SIG-M5 (cell line): ENCODE measurements around the gene SUMO3.

Source experiments
- DNase-seq: peaks from one replicate; lab custom pipeline; 2025; lab: John Stamatoyannopoulos, UW

SUMO3 gene

DNA sequence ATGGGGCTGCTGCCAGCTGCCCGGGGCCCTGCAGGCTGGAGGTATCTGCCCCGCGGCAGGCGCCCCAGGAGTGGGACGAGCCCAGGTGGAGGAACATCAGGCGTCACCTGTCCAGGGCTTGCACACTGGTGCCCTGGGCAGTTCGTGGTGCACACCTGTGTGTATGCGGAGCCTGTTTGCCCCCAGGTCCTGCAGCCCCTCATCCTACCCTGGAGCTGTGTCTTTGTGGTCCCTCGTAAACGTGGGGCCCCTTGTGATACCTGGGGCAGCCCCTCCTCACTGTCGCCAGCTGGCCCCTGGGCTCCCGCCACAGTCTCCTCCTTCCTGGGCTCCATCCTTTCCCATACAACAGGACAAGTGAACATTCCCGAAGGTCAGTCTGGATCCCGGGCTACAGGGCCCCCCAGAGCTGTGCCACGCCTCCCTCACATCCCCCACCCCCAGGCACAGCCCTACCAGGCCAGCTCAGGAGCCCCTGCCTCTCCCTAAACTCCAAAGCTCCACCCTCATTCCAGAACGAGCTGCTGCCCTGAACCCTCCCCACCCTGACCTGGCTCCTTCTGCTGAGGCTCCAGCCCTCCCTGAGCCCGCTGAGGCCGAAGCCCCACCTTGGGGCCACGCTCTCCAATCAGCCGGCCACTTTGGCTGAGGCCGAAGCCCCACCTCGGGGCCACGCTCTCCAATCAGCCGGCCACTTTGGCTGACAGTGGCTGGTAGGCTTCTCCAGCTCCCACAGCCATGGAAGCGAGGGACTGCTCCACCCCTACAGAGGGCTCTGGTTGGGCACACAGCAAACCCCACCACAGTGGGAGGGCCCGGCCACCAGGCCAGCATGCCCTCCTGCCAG lies 58.9 kb downstream of the SUMO3 start:
- no peak for DNase-seq

DNA sequence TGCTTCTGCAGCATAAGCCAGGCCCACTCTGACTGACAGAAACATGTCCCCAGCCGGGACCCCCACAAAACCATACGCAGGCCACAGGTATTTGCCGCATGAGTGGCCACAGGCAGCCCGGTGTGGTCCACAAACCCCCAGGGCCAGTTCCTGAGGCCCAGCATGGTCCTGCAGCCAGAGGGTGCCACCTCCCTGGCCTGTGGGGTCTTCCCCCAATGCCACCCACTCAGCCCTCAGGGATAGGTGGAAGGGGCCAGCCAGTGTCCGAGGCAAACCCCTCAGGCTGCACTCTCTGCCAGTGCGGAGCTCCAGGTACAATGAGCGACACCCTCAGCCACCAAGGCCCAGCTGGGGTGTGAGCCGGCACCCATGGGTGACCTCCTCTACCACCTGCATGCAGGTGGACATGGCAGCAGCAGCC lies 59.7 kb downstream of the SUMO3 start:
- DNase-seq: no peak

DNA sequence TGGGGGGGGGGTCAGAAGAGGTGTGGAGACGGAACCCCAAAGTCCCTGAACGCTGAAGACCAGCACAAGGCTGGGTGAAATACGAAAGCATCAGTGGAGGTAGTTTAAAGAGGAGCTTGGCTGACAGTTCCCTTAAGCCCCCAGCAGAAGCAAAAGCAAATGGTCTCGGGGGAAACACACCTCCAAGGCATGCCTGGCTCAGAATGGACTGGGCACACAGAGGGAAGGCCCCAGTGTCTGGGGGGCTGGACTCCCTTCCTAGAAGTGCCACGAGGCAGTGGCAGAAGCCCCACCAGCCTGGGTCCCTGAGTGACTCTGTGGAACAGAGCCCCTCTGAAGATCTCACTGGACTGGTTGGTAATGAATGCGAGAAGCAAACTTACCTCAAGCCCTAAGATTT lies 60.1 kb downstream of the SUMO3 start:
- DNase-seq: no peak

DNA sequence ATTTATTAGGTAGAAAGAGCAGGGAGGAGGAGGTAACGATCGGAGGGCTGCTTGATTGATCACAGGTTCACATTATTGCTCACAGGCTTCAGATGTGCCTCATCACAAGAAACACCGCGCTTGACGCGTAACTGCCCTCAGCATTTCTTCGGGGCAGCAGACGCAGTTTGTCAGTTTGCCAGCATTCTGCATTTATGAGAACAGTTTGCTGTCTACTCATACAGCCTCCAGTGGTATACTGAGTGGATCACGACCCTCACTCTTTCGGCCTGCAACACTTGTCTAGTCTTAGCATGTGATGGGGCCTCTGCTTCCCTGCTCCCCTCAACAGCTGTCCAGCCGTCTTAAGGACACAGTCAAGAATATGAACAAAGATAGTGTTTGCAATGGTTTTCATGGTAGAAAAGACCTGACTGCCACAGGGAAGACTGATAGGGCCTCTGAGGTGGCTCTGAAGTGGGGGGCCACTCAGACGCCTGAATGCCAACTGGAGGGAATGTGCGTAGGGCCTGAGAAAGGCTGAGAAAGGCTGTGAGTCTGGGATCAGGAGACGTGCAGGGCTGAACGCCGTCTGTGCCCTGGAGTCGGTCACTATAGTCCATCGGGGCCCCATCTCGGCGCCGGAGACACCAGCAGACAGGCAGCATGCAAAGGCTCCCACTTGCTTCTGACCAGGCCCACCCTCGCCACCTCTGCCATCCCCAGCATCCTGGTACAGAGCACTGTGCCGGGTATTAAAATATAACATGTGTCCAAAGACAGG lies 61.3 kb downstream of the SUMO3 start:
- no peak for DNase-seq
